Motor neuron (in vitro differentiated cells): ENCODE results near the gene BPIFB6. TPM values are rescaled to one million over a fixed set of nuclear protein-coding genes. Genes with fewer than 3 reads are reported as not detected.

ENCODE experiments used
- ATAC-seq, 8 experiments: fragments of 200-7000 bp; cut with Tn5 transposase; replicated peaks in 6 of 8; 2 replicates each; pipeline ENCODE4 v1.8.0; 2021; ENCODE audit warnings: mild to moderate bottlenecking in 8 of 8, moderate library complexity in 8 of 8
- H3K27ac ChIP-seq, 2 donors: fragments of 250-450 bp; sonication (Bioruptor Pico); 2 replicates each; pipeline ENCODE4 v1.9.0; 2021; ENCODE audit warnings: antibody characterized with exemption in 2 of 2, mild to moderate bottlenecking in 2 of 2, moderate library complexity in 1 of 2
- H3K4me1 ChIP-seq, 2 donors: fragments of 250-450 bp; sonication (Bioruptor Pico); replicated peaks in 1 of 2; 2 replicates each; pipeline ENCODE4 v1.6.1; 2021; ENCODE audit warnings: antibody characterized with exemption in 2 of 2, mild to moderate bottlenecking in 2 of 2, moderate library complexity in 1 of 2
- H3K4me3 ChIP-seq, 5 donors: fragments of 250-450 bp; sonication (Bioruptor Pico); 2 replicates each; pipeline ENCODE4 v1.9.0; 2021; ENCODE audit warnings: antibody characterized with exemption in 5 of 5, mild to moderate bottlenecking in 5 of 5, moderate library complexity in 4 of 5
- WGBS, 10 experiments: fragments of 450-650 bp; shearing (Covaris generic); methylation state at CpG; one replicate each; pipeline ENCODE4 v1.0.0; 2022; 5-methylcytosine and 5-hydroxymethylcytosine counted together
- in situ Hi-C, 9 experiments: fragments of 400-800 bp; cut with MboI; loops; one replicate each; pipeline ENCODE4 v1.15.0; 2021; ENCODE audit warnings: low sequenced_read_pairs in 9 of 9, low pct_unique_long_range_greater_than_20kb in 2 of 9; ENCODE audit not compliant: unreplicated experiment in 9 of 9
- total RNA-seq, 8 experiments: library from RNA; unstranded; fragments of 300-600 nt; gene quantifications; 2 replicates each; pipeline versions ENCODE4 v1.2.3 to v1.2.4, GENCODE V29; 2022

BPIFB6 gene
- total RNA-seq, 8 experiments from 2014 or later: not detected

GRCh38 chr20:33024609-33025317 is 6.7 kb upstream of the BPIFB6 start:
- in situ Hi-C loops: no loop called here
- Histone ChIP-seq H3K27ac (no peak overlapping the region), H3K4me1 (no peaks in the 10 kb centered on the region), H3K4me3 (no peak overlapping the region)
- WGBS, 10 experiments: 5 to 94% (median 48%) methylated on average over 2 to 4 of the region's 5 CpGs; no CpG with 5 or more reads in 1 of the 10 experiments
- no peak for ATAC-seq

GRCh38 chr20:33025318-33025876 is 6.1 kb upstream of the BPIFB6 start:
- in situ Hi-C loops: no loop called here
- Histone ChIP-seq H3K4me3 (no peak overlapping the region), H3K27ac (no peak overlapping the region), H3K4me1 (no peaks in the 10 kb centered on the region)
- no peak for ATAC-seq
- 0 to 100% (median 50%) methylated on average over 1 to 9 of the region's 9 CpGs for WGBS, 10 experiments

DNA sequence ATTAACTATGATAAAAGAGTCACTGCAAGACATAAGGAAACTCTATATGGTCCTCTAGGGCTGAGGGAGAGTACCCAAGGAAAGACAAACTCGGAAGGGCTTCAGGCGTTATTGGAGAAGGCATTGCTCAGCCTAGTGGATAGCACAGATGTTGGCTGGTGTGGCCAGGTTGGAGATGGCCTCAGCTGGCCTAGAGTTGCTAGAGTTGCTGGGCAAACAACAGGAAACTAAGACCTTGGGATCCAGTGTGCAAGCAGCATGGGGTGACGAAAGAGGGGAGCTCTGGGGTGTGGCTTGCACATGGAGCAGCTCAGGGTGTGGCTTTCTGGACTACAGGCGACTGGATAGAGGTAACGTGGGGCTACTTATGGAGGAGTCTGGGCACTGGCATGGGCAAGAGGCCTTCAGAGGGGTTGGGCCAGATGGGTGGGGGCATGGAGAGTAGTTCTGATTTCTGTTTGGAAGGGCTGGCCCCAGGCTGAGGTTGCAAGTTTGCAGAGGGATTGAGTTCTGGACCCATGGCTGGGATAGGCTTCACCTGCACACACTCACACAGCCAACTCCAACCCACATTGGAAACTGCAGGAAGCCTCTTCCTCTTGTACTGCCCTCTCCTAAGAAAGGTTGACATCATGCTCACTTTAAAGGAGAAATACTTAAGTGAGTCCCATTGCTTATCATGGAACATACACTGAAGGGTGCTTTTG is 5.2 kb upstream of the BPIFB6 start:
- H3K27ac ChIP-seq: no peak overlapping the region
- H3K4me1 ChIP-seq: no peaks in the 10 kb centered on the region
- in situ Hi-C loops: no loop called here
- H3K4me3 ChIP-seq: no peak overlapping the region
- WGBS, 10 experiments: 0 to 50% (median 10%) methylated on average over 1 to 4 of the region's 5 CpGs; no CpG with 5 or more reads in 6 of the 10 experiments
- ATAC-seq: peak in 2 of 8 experiments; percentile 45 to 62

DNA sequence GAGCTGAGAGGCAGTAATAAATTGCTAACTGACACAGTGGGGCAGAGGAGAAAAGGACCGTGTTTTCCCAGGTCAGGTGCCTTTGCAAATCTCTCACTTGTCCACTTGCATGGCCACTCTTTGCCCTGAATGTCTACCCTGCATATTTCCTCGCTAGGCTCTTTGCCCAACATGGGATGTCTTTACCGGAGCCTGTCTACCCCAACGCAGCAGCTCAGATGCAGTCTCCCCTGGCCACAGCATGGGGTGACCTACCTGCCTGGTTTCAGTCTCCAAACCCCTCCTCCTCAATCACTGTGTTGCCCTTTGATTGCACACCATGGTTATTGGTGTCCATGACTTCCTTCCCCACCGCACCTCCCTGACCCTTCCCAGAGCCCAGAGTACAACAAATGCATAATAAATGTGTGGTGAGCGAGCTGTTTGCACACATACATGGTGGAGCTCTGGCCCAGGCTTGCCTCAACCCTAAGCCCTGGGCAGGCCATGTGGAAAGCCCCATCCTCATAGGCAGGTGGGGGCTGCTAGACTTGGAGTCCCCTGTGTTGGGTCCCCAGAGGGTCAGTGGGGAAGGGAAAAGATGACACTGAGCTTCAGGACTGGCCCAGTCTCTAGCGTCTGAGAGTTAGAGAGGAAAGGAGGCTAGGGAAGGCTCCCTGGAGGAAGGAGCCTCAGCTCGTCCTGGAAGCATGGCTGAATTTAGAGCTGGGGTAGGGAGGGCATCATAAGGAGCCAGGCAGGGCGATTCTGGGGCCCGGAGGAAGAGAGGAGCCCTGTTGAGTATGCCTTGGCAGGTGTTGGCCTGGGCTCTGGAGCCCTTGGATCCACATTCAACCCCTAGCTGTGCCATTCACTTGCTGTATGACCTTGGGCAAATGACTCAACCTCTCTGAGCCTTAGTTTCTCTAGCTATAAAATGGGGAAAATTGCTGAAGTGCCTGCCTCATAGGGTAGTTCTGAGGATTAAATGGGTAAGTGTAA is 4.4 kb upstream of the BPIFB6 start:
- in situ Hi-C loops: no loop called here
- ATAC-seq: no peak
- no peak overlapping the region for H3K4me3 ChIP-seq
- no peak overlapping the region for H3K27ac ChIP-seq
- H3K4me1 ChIP-seq: no peaks in the 10 kb centered on the region
- 17 to 67% (median 21%) methylated on average over 2 to 8 of the region's 10 CpGs; no CpG with 5 or more reads in 5 of the 10 experiments for WGBS, 10 experiments

GRCh38 chr20:33027769-33028751 is 3.4 kb upstream of the BPIFB6 start:
- Histone ChIP-seq H3K4me1 (no peaks in the 10 kb centered on the region), H3K4me3 (no peak overlapping the region), H3K27ac (no peak overlapping the region)
- ATAC-seq: no peak
- in situ Hi-C loops: no loop called here
- WGBS, 10 experiments: 0 to 100% (median 78%) methylated on average over 1 to 6 of the region's 12 CpGs; no CpG with 5 or more reads in 2 of the 10 experiments

DNA sequence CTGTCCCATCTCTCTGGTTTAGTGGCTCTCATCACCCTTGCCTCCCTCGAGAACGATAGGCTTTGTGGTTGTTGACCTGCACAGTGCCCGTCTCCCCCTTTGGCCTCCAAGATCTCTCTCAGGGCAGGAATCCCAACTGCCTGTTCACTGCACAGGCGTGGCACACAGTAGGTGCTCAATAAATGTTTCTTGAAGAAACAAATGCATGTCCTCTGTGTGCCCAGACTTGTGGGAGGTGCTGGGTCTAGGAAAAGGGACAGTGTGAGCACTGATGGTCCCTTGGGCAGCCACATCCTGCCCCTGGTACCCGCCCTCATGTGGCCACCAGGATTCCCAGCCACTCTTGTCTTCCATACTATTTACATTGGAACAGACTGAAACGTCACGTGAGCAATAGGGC is 2.6 kb upstream of the BPIFB6 start:
- no peak overlapping the region for H3K27ac ChIP-seq
- no peak overlapping the region for H3K4me3 ChIP-seq
- in situ Hi-C loops: no loop called here
- ATAC-seq: no peak
- WGBS, 10 experiments: 0 to 80% (median 50%) methylated on average over 1 to 3 of the region's 7 CpGs; no CpG with 5 or more reads in 2 of the 10 experiments
- no peaks in the 10 kb centered on the region for H3K4me1 ChIP-seq

GRCh38 chr20:33030076-33030475 is 1.4 kb upstream of the BPIFB6 start:
- Histone ChIP-seq H3K4me1 (no peaks in the 10 kb centered on the region), H3K27ac (no peak overlapping the region), H3K4me3 (no peak overlapping the region)
- in situ Hi-C loops: no loop called here
- 7 to 89% (median 69%) methylated on average over 2 to 5 of the region's 9 CpGs; no CpG with 5 or more reads in 4 of the 10 experiments for WGBS, 10 experiments
- ATAC-seq: no peak

DNA sequence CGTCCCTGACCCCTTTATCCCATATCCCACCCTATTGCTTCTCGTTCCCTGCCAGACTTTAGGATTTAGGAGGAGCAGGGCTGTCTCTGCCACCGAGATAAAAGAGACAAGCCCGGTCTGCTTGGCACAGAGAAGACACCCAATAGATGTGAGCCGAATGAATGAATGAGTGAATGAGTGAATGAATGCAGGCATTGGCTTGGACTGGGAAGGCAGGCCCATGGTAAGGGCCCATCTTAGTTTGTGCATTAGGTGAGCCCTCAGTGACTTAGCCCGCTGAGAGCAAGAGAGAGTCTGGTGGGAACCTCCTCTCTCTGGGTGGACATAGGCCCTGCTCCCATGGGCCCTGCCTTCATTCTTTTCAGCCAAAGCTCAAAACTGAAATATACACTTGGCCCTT is 879 bp upstream of the BPIFB6 start:
- Histone ChIP-seq H3K4me1 (no peaks in the 10 kb centered on the region), H3K27ac (no peak overlapping the region), H3K4me3 (no peak overlapping the region)
- no peak for ATAC-seq
- in situ Hi-C loops: no loop called here
- 0 to 83% (median 55%) methylated on average over 1 to 6 of the region's 6 CpGs; no CpG with 5 or more reads in 3 of the 10 experiments for WGBS, 10 experiments

- in situ Hi-C loops: no loop called here
- no peak for ATAC-seq
- H3K27ac ChIP-seq: no peak overlapping the region
- no peaks in the 10 kb centered on the region for H3K4me1 ChIP-seq
- no peak overlapping the region for H3K4me3 ChIP-seq
- 18 to 85% (median 34%) methylated on average over 1 to 6 of the region's 6 CpGs; no CpG with 5 or more reads in 2 of the 10 experiments for WGBS, 10 experiments
Measured at GRCh38 chr20:33032555-33032954, 1.1 kb downstream of the BPIFB6 start.

GRCh38 chr20:33033381-33033780 is 1.9 kb downstream of the BPIFB6 start:
- Histone ChIP-seq H3K4me3 (no peak overlapping the region), H3K27ac (no peak overlapping the region), H3K4me1 (no peaks in the 10 kb centered on the region)
- WGBS, 10 experiments: 0 to 79% (median 33%) methylated on average over 2 to 5 of the region's 5 CpGs; no CpG with 5 or more reads in 5 of the 10 experiments
- ATAC-seq: no peak
- in situ Hi-C loops: no loop called here

- ATAC-seq: no peak
- Histone ChIP-seq H3K27ac (no peak overlapping the region), H3K4me3 (no peak overlapping the region), H3K4me1 (no peaks in the 10 kb centered on the region)
- in situ Hi-C loops: no loop called here
- 36 to 100% (median 64%) methylated on average over 1 to 3 of the region's 5 CpGs; no CpG with 5 or more reads in 4 of the 10 experiments for WGBS, 10 experiments
Measured at GRCh38 chr20:33034115-33034514, 2.7 kb downstream of the BPIFB6 start.
